ENCODE results near the gene CARNS1. TPM values are rescaled to one million over a fixed set of nuclear protein-coding genes. Genes with fewer than 3 reads are reported as not detected.

CARNS1 gene
- polyA plus RNA-seq, 1 of the 3 experiments (the other 2 are of a cell fraction), result 0.23 TPM

GRCh38 chr11:67468456-67468758, 52.9 kb downstream of the CARNS1 start:
- Histone ChIP-seq H3K9ac (peak overlapping the region; percentile 87), H3K79me2 (ENCODE audit: insufficient read depth) (peaks cover 7% of the 10 kb centered on the region; the same call in 1 of the 2 replicates), H2AFZ (ENCODE audit: low read depth) (peak overlapping the region; percentile 63; the same call in 1 of the 2 replicates), H3F3A (replicated peaks; ENCODE audit: insufficient read depth) (peaks cover 10% of the 10 kb centered on the region), H3K4me1 (ENCODE audit: control insufficient read depth in 1 of 2, insufficient read depth in 2 of 2, low read depth in 1 of 2, low read length in 1 of 2) (peaks cover 9 to 35% of the 10 kb centered on the region in 2 experiments; a peak in 2 of 4 replicates), H3K4me2 (peak overlapping the region; percentile 98), H3K4me3 (ENCODE audit: low read depth in 2 of 2, low read length in 1 of 2) (peak overlapping the region; percentile 73 to 90), H3K36me3 (replicated peaks in 1 of 2; ENCODE audit: control insufficient read depth in 1 of 2, insufficient read depth in 2 of 2, low read length in 1 of 2) (no peaks in the 10 kb centered on the region), H3K9me2 (no peaks in the 10 kb centered on the region), H3K27me3 (ENCODE audit: insufficient read depth) (no peaks in the 10 kb centered on the region), H3K27ac (ENCODE audit: low read depth in 2 of 2, low read length in 1 of 2) (peak overlapping the region; percentile 56 to 58; a peak in 2 of 4 replicates), H4K20me1 (ENCODE audit: insufficient read depth) (no peaks in the 10 kb centered on the region), H3K9me3 (no peaks in the 10 kb centered on the region)
- POLR2A ChIA-PET, result interaction anchor here (0.6 to 2.9 kb wide), 6 partner anchors 15 to 243 kb away, joined by 3 to 13 read pairs (median 6); partner anchors contain the start of genes AIP, PPP1CA, RAD9A and RPS6KB2
- TF ChIP-seq ZBTB33 (IDR thresholded peaks at IDR 0.05; ENCODE audit: borderline replicate concordance, low read depth) (no peak), TCF12 (IDR thresholded peaks at IDR 0.05) (no peak), NFIC (IDR thresholded peaks at IDR 0.05; ENCODE audit: borderline replicate concordance) (no peak), NRF1 (IDR thresholded peaks at IDR 0.05; ENCODE audit: low read depth, low read length) (no peak), MXI1 (IDR thresholded peaks at IDR 0.05; ENCODE audit: low read depth, low read length) (no peak), USF2 (IDR thresholded peaks at IDR 0.05; ENCODE audit: borderline replicate concordance, low read depth, low read length) (no peak), EZH2phosphoT487 (IDR thresholded peaks at IDR 0.05; ENCODE audit: borderline replicate concordance, low read depth) (no peak), ELF1 (IDR thresholded peaks at IDR 0.05) (no peak), MEF2A (IDR thresholded peaks at IDR 0.05; ENCODE audit: borderline replicate concordance, low read depth) (no peak), GABPA (IDR thresholded peaks at IDR 0.05; ENCODE audit: low read depth) (no peak), FOSL2 (IDR thresholded peaks at IDR 0.05; ENCODE audit: borderline replicate concordance, low read depth) (no peak), RAD21 (IDR thresholded peaks at IDR 0.05; ENCODE audit: low read length) (no peak), CTCF (IDR thresholded peaks at IDR 0.05) (no peak), RFX5 (IDR thresholded peaks at IDR 0.05; ENCODE audit: low read length) (no peak), SMC3 (IDR thresholded peaks at IDR 0.05; ENCODE audit: low read depth, low read length) (no peak), GATA2 (CRISPR knock-in tag; IDR thresholded peaks at IDR 0.05) (no peak), JUND (IDR thresholded peaks at IDR 0.05) (no peak), FOXM1 (IDR thresholded peaks at IDR 0.05; ENCODE audit: low read depth) (no peak)
- WGBS (ENCODE audit: low lambda C conversion rate), result 25% methylated on average over 2 of the region's 6 CpGs
- DNase-seq, result no peak
- CTCF ChIA-PET, result interaction anchor here (0.8 to 3.4 kb wide), 10 partner anchors 8 to 119 kb away, joined by 3 to 32 read pairs (median 5); partner anchors contain the start of gene PPP1CA
